Liver (tissue), 3 donors: ENCODE results near the gene GRIK1.

Experiments
- EGR1 ChIP-seq, 2 donors: IDR thresholded peaks; 2 replicates each; pipeline ENCODE4 v1.6.1; 2016 to 2018; ENCODE audit warnings: antibody characterized with exemption in 2 of 2, low read depth in 2 of 2
- GABPA ChIP-seq, 2 donors: IDR thresholded peaks in 1 of 2; conservative IDR thresholded peaks in 1 of 2; 2 replicates each; pipeline ENCODE4 v1.6.1; 2016; ENCODE audit warnings: antibody characterized with exemption in 2 of 2, mild to moderate bottlenecking in 1 of 2, moderate library complexity in 1 of 2
- HNF4A ChIP-seq, 2 donors: conservative IDR thresholded peaks; 2 replicates each; pipeline ENCODE4 v1.6.1; 2016; ENCODE audit warnings: antibody characterized with exemption in 2 of 2, mild to moderate bottlenecking in 2 of 2
- JUND ChIP-seq, 2 donors: IDR thresholded peaks; 2 replicates each; pipeline ENCODE4 v1.6.1; 2016; ENCODE audit warnings: antibody characterized with exemption in 2 of 2
- RAD21 ChIP-seq, 2 donors: IDR thresholded peaks; 2 replicates each; pipeline ENCODE4 v1.6.1; 2016; ENCODE audit warnings: antibody characterized with exemption in 2 of 2, mild to moderate bottlenecking in 2 of 2
- RXRA ChIP-seq, 2 donors: IDR thresholded peaks; 2 replicates each; pipeline ENCODE4 v1.6.1; 2017 to 2018; ENCODE audit warnings: antibody characterized with exemption in 2 of 2, mild to moderate bottlenecking in 1 of 2
- SP1 ChIP-seq: IDR thresholded peaks from 2 replicates; pipeline ENCODE4 v1.6.1; 2018; ENCODE audit warnings: antibody characterized with exemption, mild to moderate bottlenecking
- TAF1 ChIP-seq: conservative IDR thresholded peaks from 2 replicates; pipeline ENCODE4 v1.6.1; 2016; ENCODE audit warnings: antibody characterized with exemption, mild to moderate bottlenecking
- YY1 ChIP-seq: IDR thresholded peaks from 2 replicates; pipeline ENCODE4 v1.6.1; 2016; ENCODE audit warnings: antibody characterized with exemption, mild to moderate bottlenecking
- TF ChIP-seq, protein P1 (sequence below): fragments of 150-350 bp; IDR thresholded peaks from 2 replicates; pipeline ENCODE4 v1.5.1; 2017; ENCODE audit warnings: improper control_type of control experiment, low read depth, low read length; ENCODE audit not compliant: missing input control
- TF ChIP-seq, protein P2 (sequence below): IDR thresholded peaks from 2 replicates; pipeline ENCODE4 v1.6.1; 2016; ENCODE audit warnings: antibody characterized with exemption, mild to moderate bottlenecking
- TF ChIP-seq, protein P3 (sequence below): IDR thresholded peaks from 2 replicates; pipeline ENCODE4 v1.6.1; 2016; ENCODE audit warnings: antibody characterized with exemption
- TF ChIP-seq, protein P4 (sequence below): IDR thresholded peaks from 2 replicates; pipeline ENCODE4 v1.6.1; 2016; ENCODE audit warnings: antibody characterized with exemption
- donor health status: healthy.
- donor health status: healthy.

DNA sequence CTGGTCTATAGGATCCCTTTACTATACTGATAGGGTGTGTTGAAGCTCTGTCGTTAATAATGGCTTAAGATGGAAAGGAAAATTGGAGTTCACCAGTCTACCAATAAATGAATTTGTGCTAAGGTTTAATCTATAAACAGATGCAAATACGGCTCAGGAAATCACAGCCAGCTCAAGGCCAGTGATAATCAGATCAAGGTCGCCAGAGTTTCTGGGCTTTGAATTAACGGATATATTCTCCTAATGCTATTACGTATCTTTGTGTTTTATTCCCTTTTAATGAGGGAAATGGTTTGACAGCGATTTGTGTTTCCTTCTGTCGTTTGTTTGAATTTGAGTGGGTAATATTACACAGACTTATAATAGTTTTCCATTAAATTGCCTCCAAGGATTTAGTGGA is 361.5 kb downstream of the GRIK1 start:
- TF ChIP-seq, protein P1, sequence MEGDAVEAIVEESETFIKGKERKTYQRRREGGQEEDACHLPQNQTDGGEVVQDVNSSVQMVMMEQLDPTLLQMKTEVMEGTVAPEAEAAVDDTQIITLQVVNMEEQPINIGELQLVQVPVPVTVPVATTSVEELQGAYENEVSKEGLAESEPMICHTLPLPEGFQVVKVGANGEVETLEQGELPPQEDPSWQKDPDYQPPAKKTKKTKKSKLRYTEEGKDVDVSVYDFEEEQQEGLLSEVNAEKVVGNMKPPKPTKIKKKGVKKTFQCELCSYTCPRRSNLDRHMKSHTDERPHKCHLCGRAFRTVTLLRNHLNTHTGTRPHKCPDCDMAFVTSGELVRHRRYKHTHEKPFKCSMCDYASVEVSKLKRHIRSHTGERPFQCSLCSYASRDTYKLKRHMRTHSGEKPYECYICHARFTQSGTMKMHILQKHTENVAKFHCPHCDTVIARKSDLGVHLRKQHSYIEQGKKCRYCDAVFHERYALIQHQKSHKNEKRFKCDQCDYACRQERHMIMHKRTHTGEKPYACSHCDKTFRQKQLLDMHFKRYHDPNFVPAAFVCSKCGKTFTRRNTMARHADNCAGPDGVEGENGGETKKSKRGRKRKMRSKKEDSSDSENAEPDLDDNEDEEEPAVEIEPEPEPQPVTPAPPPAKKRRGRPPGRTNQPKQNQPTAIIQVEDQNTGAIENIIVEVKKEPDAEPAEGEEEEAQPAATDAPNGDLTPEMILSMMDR: no peak
- TF ChIP-seq, protein P2, sequence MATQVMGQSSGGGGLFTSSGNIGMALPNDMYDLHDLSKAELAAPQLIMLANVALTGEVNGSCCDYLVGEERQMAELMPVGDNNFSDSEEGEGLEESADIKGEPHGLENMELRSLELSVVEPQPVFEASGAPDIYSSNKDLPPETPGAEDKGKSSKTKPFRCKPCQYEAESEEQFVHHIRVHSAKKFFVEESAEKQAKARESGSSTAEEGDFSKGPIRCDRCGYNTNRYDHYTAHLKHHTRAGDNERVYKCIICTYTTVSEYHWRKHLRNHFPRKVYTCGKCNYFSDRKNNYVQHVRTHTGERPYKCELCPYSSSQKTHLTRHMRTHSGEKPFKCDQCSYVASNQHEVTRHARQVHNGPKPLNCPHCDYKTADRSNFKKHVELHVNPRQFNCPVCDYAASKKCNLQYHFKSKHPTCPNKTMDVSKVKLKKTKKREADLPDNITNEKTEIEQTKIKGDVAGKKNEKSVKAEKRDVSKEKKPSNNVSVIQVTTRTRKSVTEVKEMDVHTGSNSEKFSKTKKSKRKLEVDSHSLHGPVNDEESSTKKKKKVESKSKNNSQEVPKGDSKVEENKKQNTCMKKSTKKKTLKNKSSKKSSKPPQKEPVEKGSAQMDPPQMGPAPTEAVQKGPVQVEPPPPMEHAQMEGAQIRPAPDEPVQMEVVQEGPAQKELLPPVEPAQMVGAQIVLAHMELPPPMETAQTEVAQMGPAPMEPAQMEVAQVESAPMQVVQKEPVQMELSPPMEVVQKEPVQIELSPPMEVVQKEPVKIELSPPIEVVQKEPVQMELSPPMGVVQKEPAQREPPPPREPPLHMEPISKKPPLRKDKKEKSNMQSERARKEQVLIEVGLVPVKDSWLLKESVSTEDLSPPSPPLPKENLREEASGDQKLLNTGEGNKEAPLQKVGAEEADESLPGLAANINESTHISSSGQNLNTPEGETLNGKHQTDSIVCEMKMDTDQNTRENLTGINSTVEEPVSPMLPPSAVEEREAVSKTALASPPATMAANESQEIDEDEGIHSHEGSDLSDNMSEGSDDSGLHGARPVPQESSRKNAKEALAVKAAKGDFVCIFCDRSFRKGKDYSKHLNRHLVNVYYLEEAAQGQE: no peak
- TF ChIP-seq RAD21 (IDR thresholded peaks at IDR 0.05): no peak
- no peak for TF ChIP-seq GABPA (IDR thresholded peaks at IDR 0.05 in 1 of 2, conservative IDR thresholded peaks at IDR 0.05 in 1 of 2)
- TF ChIP-seq JUND (IDR thresholded peaks at IDR 0.05): no peak
- TF ChIP-seq EGR1 (IDR thresholded peaks at IDR 0.05; ENCODE audit: low read depth in 2 of 2): no peak
- TF ChIP-seq YY1: no peak
- TF ChIP-seq, protein P3, sequence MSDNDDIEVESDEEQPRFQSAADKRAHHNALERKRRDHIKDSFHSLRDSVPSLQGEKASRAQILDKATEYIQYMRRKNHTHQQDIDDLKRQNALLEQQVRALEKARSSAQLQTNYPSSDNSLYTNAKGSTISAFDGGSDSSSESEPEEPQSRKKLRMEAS: no peak
- TF ChIP-seq, protein P4, sequence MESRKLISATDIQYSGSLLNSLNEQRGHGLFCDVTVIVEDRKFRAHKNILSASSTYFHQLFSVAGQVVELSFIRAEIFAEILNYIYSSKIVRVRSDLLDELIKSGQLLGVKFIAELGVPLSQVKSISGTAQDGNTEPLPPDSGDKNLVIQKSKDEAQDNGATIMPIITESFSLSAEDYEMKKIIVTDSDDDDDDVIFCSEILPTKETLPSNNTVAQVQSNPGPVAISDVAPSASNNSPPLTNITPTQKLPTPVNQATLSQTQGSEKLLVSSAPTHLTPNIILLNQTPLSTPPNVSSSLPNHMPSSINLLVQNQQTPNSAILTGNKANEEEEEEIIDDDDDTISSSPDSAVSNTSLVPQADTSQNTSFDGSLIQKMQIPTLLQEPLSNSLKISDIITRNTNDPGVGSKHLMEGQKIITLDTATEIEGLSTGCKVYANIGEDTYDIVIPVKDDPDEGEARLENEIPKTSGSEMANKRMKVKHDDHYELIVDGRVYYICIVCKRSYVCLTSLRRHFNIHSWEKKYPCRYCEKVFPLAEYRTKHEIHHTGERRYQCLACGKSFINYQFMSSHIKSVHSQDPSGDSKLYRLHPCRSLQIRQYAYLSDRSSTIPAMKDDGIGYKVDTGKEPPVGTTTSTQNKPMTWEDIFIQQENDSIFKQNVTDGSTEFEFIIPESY: no peak
- TF ChIP-seq TAF1: no peak
- TF ChIP-seq HNF4A (conservative IDR thresholded peaks at IDR 0.05): no peak
- no peak for TF ChIP-seq RXRA (IDR thresholded peaks at IDR 0.05)
- no peak for TF ChIP-seq SP1
